Right renal cortex interstitium (tissue), 3 donors: ENCODE measurements around the gene PRMT5. TPM values are rescaled to one million over a fixed set of nuclear protein-coding genes. Genes with fewer than 3 reads are reported as not detected.
"Not testable (repeated sequence)": the region's sequence is repeated elsewhere in the genome, so short reads cannot be mapped to it uniquely, and the experiment has no call there.

Experiments
- DNase-seq, 3 donors: peaks; one replicate each; pipeline ENCODE4 v3.0.0-alpha.2; 2013; ENCODE audit warnings: low read depth in 3 of 3, low spot score in 2 of 3
- polyA plus RNA-seq, 3 donors: library from polyadenylated mRNA; unstranded; fragments of 120-200 nt; gene quantifications; one replicate each; pipeline ENCODE4 v1.2.1, GENCODE V29; 2013; ENCODE audit not compliant: insufficient read length in 3 of 3

Gene PRMT5
- polyA plus RNA-seq: 100 to 1,000 TPM; 150 to 165 (median 163) TPM

- peak; percentile 99 to 100 (median 99) for DNase-seq
Measured at GRCh38 chr14:22929104-22929960, at the start of gene PRMT5. Gene PRMT5 (minus strand): TSS chr14:22929376. CDS start chr14:22929361, 15 bp downstream.

DNA sequence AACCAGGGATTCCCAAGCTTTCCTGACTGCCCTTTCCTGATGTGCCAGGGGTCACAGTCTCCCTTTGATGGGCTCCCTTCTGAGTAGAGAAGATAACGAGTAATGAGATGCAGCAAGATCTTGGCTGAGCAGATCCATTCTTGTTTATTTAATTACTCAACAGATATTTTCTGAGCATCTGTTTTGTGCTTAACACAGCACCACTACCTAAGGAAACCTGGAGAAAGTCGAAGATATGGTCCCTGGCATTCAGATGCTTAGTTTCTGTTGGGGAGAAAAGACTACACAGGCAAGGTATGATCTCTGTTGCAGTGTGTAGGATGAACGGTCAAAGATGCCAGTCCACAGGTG is 49.3 kb upstream of the PRMT5 start:
- DNase-seq: no peak

DNA sequence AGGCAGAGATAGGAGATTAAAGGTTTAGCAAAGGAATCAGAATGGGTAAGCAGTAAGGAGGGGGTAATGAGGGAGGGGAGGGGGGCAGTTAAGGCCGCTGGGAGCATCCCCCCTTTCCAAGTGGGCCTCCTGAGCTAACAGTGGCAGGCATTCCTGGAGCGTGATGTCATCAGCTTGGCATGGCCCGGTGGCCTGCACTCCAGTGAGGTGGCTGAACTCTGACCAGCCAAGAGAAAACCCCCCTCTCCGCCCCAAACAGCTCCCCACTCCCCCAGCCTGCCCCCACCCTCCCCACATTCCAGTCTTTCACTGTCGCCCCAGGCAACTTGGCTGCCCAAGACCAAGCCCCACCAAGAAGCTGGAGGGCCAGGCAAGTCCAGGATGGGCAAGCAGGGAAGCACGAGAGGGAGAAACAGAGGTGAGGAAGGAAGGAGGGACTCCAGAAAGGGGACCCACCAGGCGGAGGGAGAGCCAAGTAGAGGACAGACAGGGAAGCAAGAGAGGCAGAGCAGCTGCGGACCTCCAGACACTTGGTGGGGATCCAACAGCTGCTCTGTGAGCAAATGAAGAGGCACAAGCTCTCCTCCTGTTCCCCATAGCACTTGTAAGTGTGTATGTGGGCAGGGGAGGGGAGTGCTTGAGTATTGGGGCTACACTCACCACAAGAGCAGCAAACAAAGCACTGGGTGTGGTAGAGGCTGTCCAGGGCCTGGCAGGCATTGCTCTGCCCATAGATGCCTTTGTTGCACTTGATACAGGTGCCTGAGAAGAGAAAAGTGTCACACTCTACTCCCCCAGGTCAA is 48.7 kb upstream of the PRMT5 start:
- peak in 1 of 3 donors; percentile 62 for DNase-seq

DNA sequence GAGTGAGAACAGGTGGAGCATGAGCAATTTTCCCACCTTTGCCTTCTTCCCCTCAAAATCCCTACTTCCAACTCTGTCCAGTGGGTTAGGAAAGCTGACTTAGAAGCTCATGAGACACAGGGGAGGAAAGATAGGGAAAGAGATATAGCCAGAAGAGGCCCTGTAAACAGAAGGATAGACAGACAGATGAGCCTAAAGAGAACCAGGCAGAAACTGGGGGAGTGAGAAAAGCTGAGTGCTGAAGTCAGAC is 48.2 kb upstream of the PRMT5 start:
- DNase-seq: no peak

DNA sequence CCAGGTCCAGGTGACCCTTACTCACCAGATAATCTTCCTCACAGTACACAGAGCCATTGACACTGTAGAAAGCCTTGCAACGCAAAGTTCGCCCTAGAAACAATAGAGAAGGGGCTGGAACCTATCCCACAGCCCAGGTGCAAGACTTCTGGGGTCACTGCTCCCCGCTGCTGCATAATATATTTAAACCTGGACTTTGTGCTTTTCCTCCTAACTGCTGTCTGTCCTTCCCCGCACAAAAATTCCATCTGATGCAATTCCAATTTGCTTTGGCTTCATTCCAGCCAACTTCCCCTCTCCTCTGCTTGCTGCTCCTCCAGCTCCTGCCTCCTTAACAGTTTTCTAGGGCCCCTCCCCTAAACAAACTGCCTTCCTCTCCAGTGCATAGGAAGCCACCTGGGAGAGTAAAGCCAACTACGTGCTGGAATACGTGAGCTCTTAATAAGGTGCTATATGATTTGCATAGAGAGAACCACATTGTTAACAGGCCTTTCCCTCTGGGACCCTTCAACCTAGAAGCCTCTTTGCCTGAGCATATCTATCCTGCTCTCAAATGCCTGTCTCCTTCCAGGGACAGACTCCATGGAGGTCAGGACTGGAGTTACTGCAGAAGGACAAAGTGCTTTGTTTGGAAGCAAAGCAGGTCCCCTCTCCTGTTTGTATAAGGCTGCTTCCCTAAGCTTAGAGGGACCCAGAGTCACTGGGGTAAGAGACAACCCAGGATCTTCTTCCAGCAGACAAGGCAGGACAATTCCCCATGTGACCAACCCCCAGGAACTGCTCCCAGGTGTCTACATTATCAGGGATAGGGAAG is 47.7 kb upstream of the PRMT5 start:
- peak in 1 of 3 donors; percentile 23 for DNase-seq

- no peak for DNase-seq
Measured at GRCh38 chr14:22974530-22975313, 45.5 kb upstream of the PRMT5 start.

GRCh38 chr14:22973217-22974032 is 44.2 kb upstream of the PRMT5 start:
- DNase-seq: peak in 1 of 3 donors; percentile 24

DNA sequence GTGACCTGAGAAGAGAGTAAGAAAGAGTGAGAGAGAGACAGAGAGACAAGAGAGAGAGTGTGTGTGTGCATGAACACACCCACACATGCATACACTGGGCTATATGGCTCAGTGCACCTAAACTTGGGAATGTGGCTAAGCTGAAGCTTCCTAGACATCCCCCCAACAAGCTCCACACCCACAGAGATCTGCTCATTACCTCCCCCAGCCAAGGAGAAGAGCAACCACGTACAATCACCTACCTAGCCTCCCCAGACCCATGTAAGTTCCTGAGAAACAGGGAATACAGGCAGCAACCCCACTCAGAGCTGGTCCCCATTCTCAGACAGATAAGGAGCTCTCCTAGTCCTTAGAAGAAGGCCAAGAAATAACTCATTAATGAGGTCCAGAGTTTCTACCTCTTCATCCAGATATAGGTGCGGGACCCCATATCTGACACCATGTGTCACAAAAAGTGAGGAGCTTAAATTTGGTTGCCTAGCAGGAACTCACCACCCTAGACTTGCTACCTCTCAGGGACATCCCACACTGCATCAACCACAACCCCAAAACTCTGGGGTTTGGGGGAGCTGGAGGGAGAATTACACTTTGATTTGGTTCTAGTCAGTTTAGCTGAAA is 43.2 kb upstream of the PRMT5 start:
- no peak for DNase-seq

GRCh38 chr14:22971152-22971551 is 42.0 kb upstream of the PRMT5 start:
- no peak for DNase-seq

DNA sequence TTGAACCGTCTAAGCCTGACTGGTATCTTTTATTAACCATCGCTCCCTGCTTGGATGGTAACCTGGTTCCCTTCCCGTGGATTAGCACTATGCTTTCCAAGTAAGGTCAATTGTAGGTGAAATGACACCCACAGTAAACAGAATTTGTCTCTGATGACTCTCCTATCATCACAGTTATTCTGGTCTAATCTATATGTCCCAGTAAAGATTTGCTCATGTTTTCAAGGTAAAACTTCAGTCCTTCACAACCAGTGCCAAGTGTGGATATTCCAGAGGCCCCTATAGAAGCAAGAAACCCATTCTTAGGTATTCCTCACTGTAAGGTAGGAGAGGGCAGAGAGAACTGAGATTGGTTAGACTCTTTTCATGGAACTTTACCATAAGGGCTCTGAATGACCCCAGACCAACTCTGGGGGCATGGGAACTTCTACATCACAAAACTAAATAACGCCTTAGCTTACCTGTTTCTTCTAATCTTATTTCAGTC is 37.6 kb upstream of the PRMT5 start:
- no peak for DNase-seq

DNA sequence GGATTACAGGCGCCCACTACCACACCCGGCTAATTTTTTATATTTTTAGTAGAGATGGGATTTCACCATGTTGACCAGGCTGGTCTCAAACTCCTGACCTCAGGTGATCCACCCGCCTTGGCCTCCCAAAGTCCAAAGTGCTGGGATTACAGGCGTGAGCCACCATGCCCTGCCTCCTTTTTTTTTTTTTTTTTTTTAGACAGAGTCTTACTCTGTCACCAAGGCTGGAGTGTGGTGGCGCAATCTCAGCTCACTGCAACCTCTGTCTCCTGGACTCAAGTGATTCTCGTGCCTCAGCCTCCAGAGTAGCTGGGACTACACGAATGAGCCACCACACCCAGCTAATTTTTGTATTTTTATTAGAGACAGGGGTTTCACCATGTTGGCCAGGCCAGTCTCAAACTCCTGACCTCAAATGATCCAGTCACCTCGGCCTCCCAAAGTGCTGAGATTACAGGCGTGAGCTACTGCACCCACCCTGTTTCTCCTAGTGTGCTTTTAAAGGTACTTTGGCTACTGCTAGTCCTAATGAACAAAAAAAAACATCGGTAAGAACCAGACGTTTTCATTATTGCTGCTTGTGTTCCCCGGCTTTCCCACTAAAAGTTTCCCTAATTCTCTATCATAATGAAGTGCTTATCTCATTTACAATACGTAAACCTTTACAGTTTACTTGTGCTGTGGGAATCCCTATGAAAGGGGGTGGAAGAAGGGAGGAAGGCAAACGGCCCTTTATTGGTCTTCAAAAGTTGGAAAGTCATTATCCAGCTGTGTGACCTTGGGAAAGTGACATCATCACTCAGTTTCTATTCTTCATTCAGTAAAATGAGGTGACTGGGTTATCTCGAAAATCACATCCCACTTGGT is 37.0 kb upstream of the PRMT5 start:
- not testable (repeated sequence) for DNase-seq

- DNase-seq: no peak
Measured at GRCh38 chr14:22962061-22962676, 33.0 kb upstream of the PRMT5 start.

DNA sequence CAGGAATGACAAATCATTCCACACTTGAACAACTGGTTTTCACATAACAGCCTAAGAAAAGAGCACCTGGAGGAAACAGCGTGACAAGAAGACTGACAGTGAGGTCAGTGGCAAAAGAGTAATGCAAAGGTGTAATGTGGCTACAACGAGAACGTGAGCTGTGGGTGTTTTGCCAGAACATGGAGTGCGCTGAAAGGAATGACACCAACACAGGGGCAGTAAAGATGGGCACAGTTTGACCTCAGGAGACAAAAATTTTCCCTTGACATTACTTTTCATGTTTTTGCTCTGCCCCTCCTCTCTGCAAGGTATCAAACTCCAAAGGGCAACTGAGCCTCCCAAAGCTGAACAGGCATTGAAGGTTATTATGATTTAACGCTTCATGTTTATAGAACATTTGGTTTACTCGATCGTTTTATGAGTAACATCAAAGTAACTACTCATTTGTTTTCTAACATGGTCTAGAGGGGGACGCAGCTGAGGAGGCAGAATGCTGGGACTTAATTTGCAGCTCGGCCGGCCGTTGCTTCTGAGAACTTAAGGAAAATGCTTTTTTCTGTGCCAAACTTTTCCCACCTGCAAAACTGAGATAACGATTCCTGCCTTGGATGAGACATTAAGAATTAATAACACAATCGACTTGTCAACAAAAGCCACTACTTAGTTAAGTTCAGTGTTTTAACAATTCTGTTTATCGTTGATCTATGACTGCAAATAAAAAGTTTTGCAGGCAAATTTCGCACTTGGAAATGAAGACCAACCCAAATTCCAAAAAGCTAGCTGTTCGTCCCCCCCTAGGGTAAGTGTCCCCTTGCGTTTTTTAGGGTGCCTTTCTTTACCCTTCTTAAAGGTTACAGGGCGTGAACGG is 26.8 kb upstream of the PRMT5 start:
- DNase-seq: no peak

GRCh38 chr14:22952418-22952817 is 23.2 kb upstream of the PRMT5 start:
- no peak for DNase-seq

GRCh38 chr14:22951795-22952194 is 22.6 kb upstream of the PRMT5 start:
- not testable (repeated sequence) for DNase-seq

DNA sequence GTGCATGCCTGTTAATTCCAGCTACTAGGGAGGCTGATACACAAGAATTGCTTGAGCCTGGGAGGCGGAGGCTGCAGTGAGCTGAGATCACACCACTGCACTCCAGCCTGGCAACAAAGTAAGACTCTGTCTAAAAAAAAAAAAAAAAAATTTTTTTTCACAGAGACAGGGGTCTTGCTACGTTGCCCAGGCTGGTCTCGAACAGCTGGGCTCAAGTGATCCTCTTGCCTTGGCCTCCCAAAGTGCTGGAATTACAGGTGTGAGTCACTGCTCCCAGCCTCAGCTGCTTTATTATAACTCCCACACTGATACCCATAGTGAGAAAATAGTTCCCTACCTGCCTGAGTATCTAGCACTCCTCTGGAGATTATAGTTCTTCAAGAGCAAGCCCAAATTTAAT is 16.5 kb upstream of the PRMT5 start:
- DNase-seq: no peak

- DNase-seq: no peak
Measured at GRCh38 chr14:22939684-22940083, 10.5 kb upstream of the PRMT5 start.
